H1 (cell line): ENCODE results near the gene FOSL1.

ENCODE experiments used
- CEBPB ChIP-seq: IDR thresholded peaks from 2 replicates; pipeline ENCODE4 v1.6.1; 2012; ENCODE audit warnings: low read depth, low read length
- CREB1 ChIP-seq: IDR thresholded peaks from 2 replicates; pipeline ENCODE4 v1.6.1; 2012; ENCODE audit warnings: inconsistent platforms
- EP300 ChIP-seq, 2 experiments: IDR thresholded peaks; 1 replicate in 1 of 2; 2 replicates in 1 of 2; pipeline ENCODE4 v1.6.1; 2011 to 2012; ENCODE audit warnings: low read depth in 2 of 2, low read length in 2 of 2, mild to moderate bottlenecking in 2 of 2, borderline replicate concordance in 1 of 2, inconsistent platforms in 1 of 2, moderate library complexity in 1 of 2
- EZH2 ChIP-seq: fragments of 200-600 bp; sonication (generic); IDR thresholded peaks from 2 replicates; pipeline ENCODE4 v1.7.1; 2012; ENCODE audit warnings: low read depth, mild to moderate bottlenecking, moderate library complexity, low read length, inconsistent platforms; ENCODE audit not compliant: severe bottlenecking
- FOSL1 ChIP-seq: IDR thresholded peaks from 2 replicates; pipeline ENCODE4 v1.6.1; 2011; ENCODE audit warnings: mild to moderate bottlenecking, low read depth, low read length, moderate library complexity; ENCODE audit not compliant: insufficient read depth
- POLR2A ChIP-seq, 2 experiments: IDR thresholded peaks; 1 replicate in 1 of 2; 2 replicates in 1 of 2; pipeline ENCODE4 v1.6.1; 2011; ENCODE audit warnings: low read depth in 2 of 2, low read length in 2 of 2, mild to moderate bottlenecking in 2 of 2; ENCODE audit errors: control extremely low read depth in 1 of 2
- POLR2AphosphoS5 ChIP-seq: IDR thresholded peaks from 2 replicates; pipeline ENCODE4 v1.6.1; 2011; ENCODE audit warnings: low read depth, low read length
- SRF ChIP-seq: IDR thresholded peaks from 2 replicates; pipeline ENCODE4 v1.6.1; 2011; ENCODE audit warnings: mild to moderate bottlenecking, low read depth, low read length, moderate library complexity
- TF ChIP-seq, protein P1 (sequence below), 3 experiments: IDR thresholded peaks; 1 replicate in 2 of 3; 2 replicates in 1 of 3; pipeline versions ENCODE4 v1.5.1 to v1.6.1; 2011; ENCODE audit warnings: low read length in 3 of 3, mild to moderate bottlenecking in 3 of 3, inconsistent platforms in 2 of 3, low read depth in 1 of 3, moderate library complexity in 1 of 3; ENCODE audit not compliant: insufficient read depth in 1 of 3; ENCODE audit errors: control extremely low read depth in 1 of 3
- TF ChIP-seq, protein P2 (sequence below): IDR thresholded peaks from 2 replicates; pipeline ENCODE4 v1.6.1; 2011; ENCODE audit warnings: low read length, improper control_type of control experiment
- TF ChIP-seq, protein P3 (sequence below): IDR thresholded peaks from 2 replicates; pipeline ENCODE4 v1.6.1; 2012; ENCODE audit warnings: low read length, inconsistent platforms

DNA sequence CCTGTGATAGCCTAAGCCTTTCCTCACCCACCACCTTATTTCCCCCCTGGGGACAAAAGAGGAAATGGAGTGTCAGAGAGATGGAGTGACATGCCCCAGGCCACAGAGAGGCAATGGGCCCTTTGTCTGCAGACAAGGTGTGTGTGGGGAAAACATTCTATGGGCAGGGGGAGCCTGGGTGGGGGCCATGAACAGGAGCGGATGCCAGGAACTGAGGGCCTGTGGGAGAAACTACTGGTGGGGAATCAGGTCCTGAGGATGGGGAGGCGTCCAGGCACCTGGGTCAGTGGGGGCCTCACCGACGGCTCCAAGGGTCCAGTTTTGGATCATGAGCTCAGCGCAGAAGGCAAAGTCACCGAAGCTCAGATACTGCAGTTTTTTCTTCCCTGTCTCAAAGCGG lies 15.0 kb downstream of the FOSL1 start:
- TF ChIP-seq CEBPB (no peak), CREB1 (no peak), FOSL1 (no peak), POLR2AphosphoS5 (no peak), SRF (no peak), POLR2A (IDR thresholded peaks at IDR 0.05; ENCODE audit: control extremely low read depth in 1 of 2, low read depth in 2 of 2, low read length in 2 of 2) (no peak), EZH2 (no peak), EP300 (IDR thresholded peaks at IDR 0.05; ENCODE audit: borderline replicate concordance in 1 of 2, low read depth in 2 of 2, low read length in 2 of 2) (no peak)
- TF ChIP-seq, protein P1, sequence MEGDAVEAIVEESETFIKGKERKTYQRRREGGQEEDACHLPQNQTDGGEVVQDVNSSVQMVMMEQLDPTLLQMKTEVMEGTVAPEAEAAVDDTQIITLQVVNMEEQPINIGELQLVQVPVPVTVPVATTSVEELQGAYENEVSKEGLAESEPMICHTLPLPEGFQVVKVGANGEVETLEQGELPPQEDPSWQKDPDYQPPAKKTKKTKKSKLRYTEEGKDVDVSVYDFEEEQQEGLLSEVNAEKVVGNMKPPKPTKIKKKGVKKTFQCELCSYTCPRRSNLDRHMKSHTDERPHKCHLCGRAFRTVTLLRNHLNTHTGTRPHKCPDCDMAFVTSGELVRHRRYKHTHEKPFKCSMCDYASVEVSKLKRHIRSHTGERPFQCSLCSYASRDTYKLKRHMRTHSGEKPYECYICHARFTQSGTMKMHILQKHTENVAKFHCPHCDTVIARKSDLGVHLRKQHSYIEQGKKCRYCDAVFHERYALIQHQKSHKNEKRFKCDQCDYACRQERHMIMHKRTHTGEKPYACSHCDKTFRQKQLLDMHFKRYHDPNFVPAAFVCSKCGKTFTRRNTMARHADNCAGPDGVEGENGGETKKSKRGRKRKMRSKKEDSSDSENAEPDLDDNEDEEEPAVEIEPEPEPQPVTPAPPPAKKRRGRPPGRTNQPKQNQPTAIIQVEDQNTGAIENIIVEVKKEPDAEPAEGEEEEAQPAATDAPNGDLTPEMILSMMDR (IDR thresholded peaks at IDR 0.05; ENCODE audit: control extremely low read depth in 1 of 3, insufficient read depth in 1 of 3, low read depth in 1 of 3, low read length in 3 of 3) = no peak
- TF ChIP-seq, protein P2, sequence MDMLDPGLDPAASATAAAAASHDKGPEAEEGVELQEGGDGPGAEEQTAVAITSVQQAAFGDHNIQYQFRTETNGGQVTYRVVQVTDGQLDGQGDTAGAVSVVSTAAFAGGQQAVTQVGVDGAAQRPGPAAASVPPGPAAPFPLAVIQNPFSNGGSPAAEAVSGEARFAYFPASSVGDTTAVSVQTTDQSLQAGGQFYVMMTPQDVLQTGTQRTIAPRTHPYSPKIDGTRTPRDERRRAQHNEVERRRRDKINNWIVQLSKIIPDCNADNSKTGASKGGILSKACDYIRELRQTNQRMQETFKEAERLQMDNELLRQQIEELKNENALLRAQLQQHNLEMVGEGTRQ = no peak
- TF ChIP-seq, protein P3, sequence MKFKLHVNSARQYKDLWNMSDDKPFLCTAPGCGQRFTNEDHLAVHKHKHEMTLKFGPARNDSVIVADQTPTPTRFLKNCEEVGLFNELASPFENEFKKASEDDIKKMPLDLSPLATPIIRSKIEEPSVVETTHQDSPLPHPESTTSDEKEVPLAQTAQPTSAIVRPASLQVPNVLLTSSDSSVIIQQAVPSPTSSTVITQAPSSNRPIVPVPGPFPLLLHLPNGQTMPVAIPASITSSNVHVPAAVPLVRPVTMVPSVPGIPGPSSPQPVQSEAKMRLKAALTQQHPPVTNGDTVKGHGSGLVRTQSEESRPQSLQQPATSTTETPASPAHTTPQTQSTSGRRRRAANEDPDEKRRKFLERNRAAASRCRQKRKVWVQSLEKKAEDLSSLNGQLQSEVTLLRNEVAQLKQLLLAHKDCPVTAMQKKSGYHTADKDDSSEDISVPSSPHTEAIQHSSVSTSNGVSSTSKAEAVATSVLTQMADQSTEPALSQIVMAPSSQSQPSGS = no peak
